SK-N-SH (cell line): ENCODE measurements around the gene TMEM244. TPM values are rescaled to one million over a fixed set of nuclear protein-coding genes. Genes with fewer than 3 reads are reported as not detected.

Experiments used
- CTCF ChIA-PET: fragments of 300-600, 350-600 bp; formaldehyde crosslinking; extraction: SDS; loops from one replicate; lab custom pipeline; 2021; lab: Yijun Ruan, JAX
- POLR2A ChIA-PET: fragments of 350-600 bp; sonication (Branson Sonifier 250); formaldehyde crosslinking; extraction: SDS; loops from one replicate; lab custom pipeline; 2020; ENCODE audit warnings: antibody characterized with exemption, inconsistent platforms; lab: Yijun Ruan, JAX
- DNase-seq: peaks from one replicate; pipeline ENCODE4 v3.0.0; 2012
- H2AFZ ChIP-seq: fragments of 200-600 bp; sonication (generic); 2 replicates; pipeline ENCODE4 v1.8.1; 2016; ENCODE audit warnings: antibody characterized with exemption, mild to moderate bottlenecking, low read depth
- H3F3A ChIP-seq: fragments of 200-600 bp; sonication (generic); replicated peaks from 2 replicates; pipeline ENCODE3; 2016; ENCODE audit warnings: antibody characterized with exemption, mild to moderate bottlenecking; ENCODE audit not compliant: insufficient read depth
- H3K27ac ChIP-seq, 2 experiments: fragments of 200-500 bp in 1 of 2; fragments of 200-600 bp in 1 of 2; sonication (Bioruptor generic) in 1 of 2; sonication (generic), shearing (Covaris generic) in 1 of 2; 2 replicates each; pipeline versions ENCODE4 v1.5.1 to v1.6.1; 2014 to 2016; ENCODE audit warnings: low read depth in 2 of 2, inconsistent platforms in 1 of 2, low read length in 1 of 2, mild to moderate bottlenecking in 1 of 2, mixed read lengths in 1 of 2
- H3K27me3 ChIP-seq: fragments of 200-600 bp; sonication (generic), shearing (Covaris generic); 2 replicates; pipeline ENCODE4 v1.6.1; 2016; ENCODE audit warnings: mixed run types; ENCODE audit not compliant: insufficient read depth
- H3K36me3 ChIP-seq, 2 experiments: fragments of 200-500 bp in 1 of 2; fragments of 200-600 bp in 1 of 2; sonication (Bioruptor generic) in 1 of 2; sonication (generic) in 1 of 2; replicated peaks in 1 of 2; 2 replicates each; pipeline versions ENCODE3 to v1.5.1; 2014 to 2016; ENCODE audit warnings: low read length in 1 of 2, mild to moderate bottlenecking in 1 of 2; ENCODE audit not compliant: insufficient read depth in 2 of 2, control insufficient read depth in 1 of 2
- H3K4me1 ChIP-seq, 2 experiments: fragments of 200-500 bp in 1 of 2; fragments of 200-600 bp in 1 of 2; sonication (Bioruptor generic) in 1 of 2; sonication (generic), shearing (Covaris generic) in 1 of 2; 2 replicates each; pipeline versions ENCODE4 v1.5.1 to v1.6.1; 2014 to 2016; ENCODE audit warnings: low read depth in 1 of 2, low read length in 1 of 2, mixed run types in 1 of 2; ENCODE audit not compliant: insufficient read depth in 2 of 2, control insufficient read depth in 1 of 2
- H3K4me2 ChIP-seq: fragments of 200-600 bp; sonication (generic), shearing (Covaris generic); 2 replicates; pipeline ENCODE4 v1.6.1; 2017; ENCODE audit warnings: mixed run types
- H3K4me3 ChIP-seq, 2 experiments: fragments of 200-500 bp in 1 of 2; fragments of 200-600 bp in 1 of 2; sonication (Bioruptor generic) in 1 of 2; sonication (generic), shearing (Covaris generic) in 1 of 2; 2 replicates each; pipeline versions ENCODE4 v1.5.1 to v1.8.1; 2014 to 2016; ENCODE audit warnings: low read depth in 2 of 2, inconsistent platforms in 1 of 2, low read length in 1 of 2, mild to moderate bottlenecking in 1 of 2, mixed read lengths in 1 of 2, moderate library complexity in 1 of 2
- H3K79me2 ChIP-seq: fragments of 200-600 bp; sonication (generic); 2 replicates; pipeline ENCODE4 v1.8.1; 2017; ENCODE audit warnings: mild to moderate bottlenecking; ENCODE audit not compliant: insufficient read depth
- H3K9ac ChIP-seq: fragments of 200-600 bp; sonication (generic); 2 replicates; pipeline ENCODE4 v1.6.1; 2017; ENCODE audit warnings: mixed run types
- H3K9me2 ChIP-seq: fragments of 200-600 bp; sonication (generic); 2 replicates; pipeline ENCODE4 v1.6.1; 2017; ENCODE audit warnings: mixed run types
- H3K9me3 ChIP-seq: fragments of 200-600 bp; sonication (generic); 2 replicates; pipeline ENCODE4 v1.6.1; 2017; ENCODE audit warnings: mixed run types, mild to moderate bottlenecking, moderate library complexity
- H4K20me1 ChIP-seq: fragments of 200-600 bp; sonication (generic); 2 replicates; pipeline ENCODE4 v1.6.1; 2017; ENCODE audit warnings: mild to moderate bottlenecking, mixed run types; ENCODE audit not compliant: insufficient read depth
- EP300 ChIP-seq, 2 experiments: IDR thresholded peaks; 2 replicates each; pipeline versions ENCODE4 v1.4.0 to v1.6.1; 2012; ENCODE audit warnings: borderline replicate concordance in 1 of 2, low read depth in 1 of 2, low read length in 1 of 2
- FOSL2 ChIP-seq: IDR thresholded peaks from 2 replicates; pipeline ENCODE4 v1.4.0; 2012; ENCODE audit warnings: low read depth, mild to moderate bottlenecking, moderate library complexity, borderline replicate concordance
- FOXJ3 ChIP-seq: sonication (generic); formaldehyde crosslinking; IDR thresholded peaks from 2 replicates; pipeline ENCODE4 v1.5.1; 2020; ENCODE audit warnings: mild to moderate bottlenecking, missing genetic modification reagents
- JUND ChIP-seq: IDR thresholded peaks from 2 replicates; pipeline ENCODE4 v1.4.0; 2012
- NFIC ChIP-seq: IDR thresholded peaks from 2 replicates; pipeline ENCODE4 v1.4.0; 2012; ENCODE audit warnings: borderline replicate concordance
- PBX3 ChIP-seq: IDR thresholded peaks from 2 replicates; pipeline ENCODE4; 2012
- POLR2AphosphoS5 ChIP-seq: IDR thresholded peaks from 2 replicates; pipeline ENCODE4 v1.6.1; 2012; ENCODE audit warnings: low read depth, low read length
- TCF12 ChIP-seq: IDR thresholded peaks from 2 replicates; pipeline ENCODE4 v1.4.0; 2012
- TEAD4 ChIP-seq: IDR thresholded peaks from 2 replicates; pipeline ENCODE4 v1.4.0; 2012; ENCODE audit warnings: mild to moderate bottlenecking, borderline replicate concordance; ENCODE audit not compliant: insufficient read depth
- USF2 ChIP-seq: fragments of 150-350 bp; IDR thresholded peaks from 2 replicates; pipeline ENCODE4 v1.6.1; 2017; ENCODE audit warnings: antibody characterized with exemption, low read length, low read depth, borderline replicate concordance
- WGBS: methylation state at CpG from one replicate; pipeline ENCODE4 v1.1.6; 2017; ENCODE audit warnings: low lambda C conversion rate; 5-methylcytosine and 5-hydroxymethylcytosine counted together
- polyA plus RNA-seq, 3 experiments: library from polyadenylated mRNA; depleted of rRNA; stranded (reverse); fragments of >200 nt; gene quantifications; 2 replicates each; pipeline ENCODE4 v1.2.3, GENCODE V29; 2012

The TMEM244 gene
- polyA plus RNA-seq, 1 of the 3 experiments (the other 2 are of a cell fraction) = 4.1 TPM

- TF ChIP-seq TCF12 (peak; percentile 35; the same call in 1 of the 2 replicates), EP300 (IDR thresholded peaks at IDR 0.05; ENCODE audit: borderline replicate concordance in 1 of 2, low read depth in 1 of 2, low read length in 1 of 2) (peak in 1 of 2 experiments; percentile 20; a peak in 1 of 4 replicates), TEAD4 (no peak), FOSL2 (0 out of 2 replicates have a peak, but pooled peaks have one; percentile 17), FOXJ3 (CRISPR knock-in tag) (no peak), JUND (peak; percentile 31; the same call in 1 of the 2 replicates), NFIC (peak; percentile 74), PBX3 (peak; percentile 51; the same call in 1 of the 2 replicates)
- DNase-seq = no peak
- Histone ChIP-seq H2AFZ (peak overlapping the region; percentile 33; the same call in 1 of the 2 replicates), H3K4me1 (peaks cover 0 to 5% of the 10 kb centered on the region in 2 experiments; a peak in 1 of 4 replicates), H3K9ac (peak overlapping the region; percentile 67; the same call in 1 of the 2 replicates), H3F3A (peaks cover 65% of the 10 kb centered on the region), H3K79me2 (peaks cover 15% of the 10 kb centered on the region), H4K20me1 (no peaks in the 10 kb centered on the region), H3K9me3 (peaks cover 11% of the 10 kb centered on the region; the same call in 1 of the 2 replicates), H3K27ac (peak overlapping the region; percentile 35 to 90; a peak in 3 of 4 replicates), H3K9me2 (no peaks in the 10 kb centered on the region), H3K36me3 (peaks cover 0 to 16% of the 10 kb centered on the region in 2 experiments), H3K27me3 (no peaks in the 10 kb centered on the region), H3K4me3 (peak overlapping the region; percentile 47 to 66; a peak in 3 of 4 replicates), H3K4me2 (peak overlapping the region; percentile 78)
- ChIA-PET CTCF (no interaction called here), POLR2A (no interaction called here)
- 11% methylated on average over 2 of the region's 2 CpGs for WGBS
These were observed 1.6 kb downstream of the TMEM244 start for GRCh38 chr6:129859524-129859923.

- Histone ChIP-seq H3K36me3 (peaks cover 0 to 16% of the 10 kb centered on the region in 2 experiments), H3K9me2 (no peaks in the 10 kb centered on the region), H3K4me3 (no peak overlapping the region), H3K9me3 (peaks cover 11% of the 10 kb centered on the region; the same call in 1 of the 2 replicates), H4K20me1 (no peaks in the 10 kb centered on the region)
- ChIA-PET CTCF (no interaction called here), POLR2A (no interaction called here)
- TF ChIP-seq POLR2AphosphoS5 = no peak
- no peak for TF ChIP-seq JUND
- TF ChIP-seq USF2 = no peak
- TF ChIP-seq, all 33 proteins: peak for 0
- Histone ChIP-seq H3K27me3 (no peaks in the 10 kb centered on the region), H3F3A (peaks cover 70% of the 10 kb centered on the region), H3K79me2 (peaks cover 15% of the 10 kb centered on the region), H3K4me2 (no peak overlapping the region), H3K4me1 (peaks cover 0 to 5% of the 10 kb centered on the region in 2 experiments; a peak in 1 of 4 replicates), H2AFZ (no peak overlapping the region), H3K9ac (no peak overlapping the region), H3K27ac (no peak overlapping the region)
- no peak for DNase-seq
- 60% methylated on average over 4 of the region's 4 CpGs for WGBS
These were observed 3.3 kb downstream of the TMEM244 start for GRCh38 chr6:129857838-129858237.
